Calu3 (cell line): ENCODE results near the gene NECTIN4. TPM values are rescaled to one million over a fixed set of nuclear protein-coding genes. Genes with fewer than 3 reads are reported as not detected.

ENCODE experiments used
- BruUV-seq: library from RNA; stranded (reverse); fragments of 400-500 nt; replicated peaks from 2 replicates; lab custom pipeline; 2021; lab: Mats Ljungman, UMichigan
- CTCF ChIA-PET: fragments of 300-600 bp; sonication (Branson Sonifier 250); formaldehyde crosslinking; loops from one replicate; lab custom pipeline; 2022; ENCODE audit warnings: antibody characterized with exemption; lab: Charles Lee
- DNase-seq: peaks from one replicate; pipeline ENCODE4 v3.0.0; 2022
- H3K27ac Mint-ChIP-seq: one replicate; pipeline ENCODE4 v1.8.0; 2022; ENCODE audit warnings: mixed read lengths; ENCODE audit not compliant: unreplicated experiment
- H3K27me3 Mint-ChIP-seq: one replicate; pipeline ENCODE4 v1.8.0; 2022; ENCODE audit warnings: mixed read lengths; ENCODE audit not compliant: unreplicated experiment
- H3K36me3 Mint-ChIP-seq: one replicate; pipeline ENCODE4 v1.8.0; 2022; ENCODE audit warnings: mild to moderate bottlenecking, moderate library complexity, mixed read lengths; ENCODE audit not compliant: insufficient read depth, unreplicated experiment
- H3K4me1 Mint-ChIP-seq: one replicate; pipeline ENCODE4 v1.8.0; 2022; ENCODE audit warnings: mild to moderate bottlenecking, low read depth, mixed read lengths; ENCODE audit not compliant: unreplicated experiment
- H3K4me3 Mint-ChIP-seq: one replicate; pipeline ENCODE4 v1.8.0; 2022; ENCODE audit warnings: mild to moderate bottlenecking, low read depth, moderate library complexity, mixed read lengths; ENCODE audit not compliant: unreplicated experiment
- H3K9me3 Mint-ChIP-seq: one replicate; pipeline ENCODE4 v1.8.0; 2022; ENCODE audit warnings: low read depth, mixed read lengths; ENCODE audit not compliant: unreplicated experiment
- intact Hi-C: fragments of 100-400 bp; cut with micrococcal nuclease; formaldehyde crosslinking; loops from one replicate; pipeline ENCODE4 v1.10.0; 2022; ENCODE audit not compliant: unreplicated experiment
- total RNA-seq: library from RNA; stranded (reverse); gene quantifications from 2 replicates; pipeline ENCODE4 v1.2.3, GENCODE V29; 2022
- TF ChIP-seq, protein P1 (sequence below): fragments of 200-600 bp; IDR thresholded peaks from one replicate; pipeline ENCODE4 v1.8.0; 2022; ENCODE audit warnings: antibody characterized with exemption; ENCODE audit not compliant: unreplicated experiment

Gene NECTIN4
- total RNA-seq, 1 experiment from 2014 or later, result 24.9 TPM

DNA sequence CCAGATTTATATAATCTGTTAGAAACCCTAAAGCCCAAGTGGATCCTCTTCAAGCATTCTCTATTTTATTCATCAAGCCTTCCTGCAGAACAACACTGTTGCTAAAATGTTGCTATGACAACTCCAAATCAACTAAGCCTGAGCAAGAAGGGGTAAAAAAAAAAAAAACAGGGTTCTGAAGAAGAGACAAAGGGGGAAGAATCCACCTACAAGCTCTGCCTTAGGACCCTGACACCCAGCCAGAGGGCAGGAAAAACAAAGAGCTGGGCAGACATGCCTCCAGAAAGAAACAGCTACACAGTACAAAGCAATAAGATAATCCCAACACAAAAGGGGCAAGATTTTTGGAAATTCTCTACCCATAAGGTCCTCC, 44.8 kb downstream of the NECTIN4 start:
- Mint-ChIP-seq H3K4me3 (peak overlapping the region; percentile 88), H3K27me3 (no peaks in the 10 kb centered on the region), H3K27ac (peak overlapping the region; percentile 95), H3K36me3 (peaks cover 58% of the 10 kb centered on the region), H3K4me1 (no peaks in the 10 kb centered on the region), H3K9me3 (peaks cover 7% of the 10 kb centered on the region)
- BruUV-seq, result no TSS peak
- CTCF ChIA-PET, result interaction anchor here (1.4 to 2.0 kb wide), 4 partner anchors 24 to 53 kb away, joined by 4 to 6 read pairs (median 4); partner anchors contain the start of gene F11R
- no peak for DNase-seq
- intact Hi-C loops, result loop anchor here (2.0 to 5.0 kb wide), 2 partner anchors 32 to 52 kb away; no protein-coding TSS in a partner anchor
- TF ChIP-seq, protein P1, sequence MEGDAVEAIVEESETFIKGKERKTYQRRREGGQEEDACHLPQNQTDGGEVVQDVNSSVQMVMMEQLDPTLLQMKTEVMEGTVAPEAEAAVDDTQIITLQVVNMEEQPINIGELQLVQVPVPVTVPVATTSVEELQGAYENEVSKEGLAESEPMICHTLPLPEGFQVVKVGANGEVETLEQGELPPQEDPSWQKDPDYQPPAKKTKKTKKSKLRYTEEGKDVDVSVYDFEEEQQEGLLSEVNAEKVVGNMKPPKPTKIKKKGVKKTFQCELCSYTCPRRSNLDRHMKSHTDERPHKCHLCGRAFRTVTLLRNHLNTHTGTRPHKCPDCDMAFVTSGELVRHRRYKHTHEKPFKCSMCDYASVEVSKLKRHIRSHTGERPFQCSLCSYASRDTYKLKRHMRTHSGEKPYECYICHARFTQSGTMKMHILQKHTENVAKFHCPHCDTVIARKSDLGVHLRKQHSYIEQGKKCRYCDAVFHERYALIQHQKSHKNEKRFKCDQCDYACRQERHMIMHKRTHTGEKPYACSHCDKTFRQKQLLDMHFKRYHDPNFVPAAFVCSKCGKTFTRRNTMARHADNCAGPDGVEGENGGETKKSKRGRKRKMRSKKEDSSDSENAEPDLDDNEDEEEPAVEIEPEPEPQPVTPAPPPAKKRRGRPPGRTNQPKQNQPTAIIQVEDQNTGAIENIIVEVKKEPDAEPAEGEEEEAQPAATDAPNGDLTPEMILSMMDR, result no peak

DNA sequence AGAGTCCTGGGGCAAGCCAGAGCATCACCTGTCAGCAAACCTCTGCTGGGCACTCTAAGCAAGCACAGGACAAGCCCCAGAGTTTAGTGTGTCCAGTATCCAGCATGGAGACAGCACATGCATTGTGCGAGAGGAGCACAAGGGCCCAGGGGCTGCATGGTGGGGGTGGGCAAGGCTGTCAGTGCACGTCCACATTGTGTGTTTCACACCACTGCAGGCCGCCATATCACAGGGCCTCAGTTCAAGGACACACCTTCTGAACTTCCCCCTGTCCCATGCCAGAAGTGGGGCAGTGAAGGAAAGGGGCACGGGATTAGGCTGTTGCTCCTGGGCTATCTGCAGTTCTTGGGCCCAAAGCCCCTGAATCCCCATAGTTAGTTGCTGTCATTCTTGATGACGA, 49.8 kb downstream of the NECTIN4 start:
- no peaks in the 10 kb centered on the region for H3K27me3 Mint-ChIP-seq
- peaks cover 9% of the 10 kb centered on the region for H3K4me1 Mint-ChIP-seq
- no TSS peak for BruUV-seq
- CTCF ChIA-PET, result interaction anchor here (1.0 to 1.2 kb wide), 2 partner anchors 44 to 59 kb away, joined by 3 read pairs; no protein-coding TSS in a partner anchor
- H3K27ac Mint-ChIP-seq, result peak overlapping the region; percentile 45
- peak overlapping the region; percentile 95 for H3K4me3 Mint-ChIP-seq
- TF ChIP-seq, protein P1, result no peak
- DNase-seq, result no peak
- H3K9me3 Mint-ChIP-seq, result no peaks in the 10 kb centered on the region
- H3K36me3 Mint-ChIP-seq, result peaks cover 49% of the 10 kb centered on the region
- intact Hi-C loops, result no loop called here

DNA sequence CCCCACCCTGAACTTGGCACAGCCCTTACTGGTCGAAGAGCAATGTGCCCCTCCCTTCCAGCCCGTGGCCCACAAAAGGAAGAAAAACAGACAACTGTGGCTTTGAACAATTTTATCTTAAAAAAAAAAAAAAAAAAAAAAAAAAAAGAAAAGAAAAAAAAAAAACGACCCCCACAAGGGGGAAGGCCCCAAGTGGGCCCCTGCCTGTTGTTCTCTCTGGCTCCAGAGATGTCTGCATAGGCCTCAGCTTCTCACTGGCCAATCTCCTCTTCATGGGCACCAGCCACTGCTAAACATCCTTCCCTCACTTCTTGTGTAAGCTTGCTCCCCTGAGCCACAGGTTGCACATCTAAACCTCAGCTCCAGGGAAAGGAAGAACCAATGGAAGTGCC, 50.2 kb downstream of the NECTIN4 start:
- H3K4me1 Mint-ChIP-seq, result peaks cover 9% of the 10 kb centered on the region
- H3K9me3 Mint-ChIP-seq, result no peaks in the 10 kb centered on the region
- TF ChIP-seq, protein P1, result no peak
- CTCF ChIA-PET, result interaction anchor here (0.9 to 3.0 kb wide), 5 partner anchors 8 to 60 kb away, joined by 3 to 17 read pairs (median 4); partner anchors contain the start of gene F11R
- peak overlapping the region; percentile 95 for H3K4me3 Mint-ChIP-seq
- H3K27me3 Mint-ChIP-seq, result no peaks in the 10 kb centered on the region
- intact Hi-C loops, result no loop called here
- BruUV-seq, result no TSS peak
- H3K27ac Mint-ChIP-seq, result peak overlapping the region; percentile 45
- H3K36me3 Mint-ChIP-seq, result peaks cover 45% of the 10 kb centered on the region
- DNase-seq, result no peak

DNA sequence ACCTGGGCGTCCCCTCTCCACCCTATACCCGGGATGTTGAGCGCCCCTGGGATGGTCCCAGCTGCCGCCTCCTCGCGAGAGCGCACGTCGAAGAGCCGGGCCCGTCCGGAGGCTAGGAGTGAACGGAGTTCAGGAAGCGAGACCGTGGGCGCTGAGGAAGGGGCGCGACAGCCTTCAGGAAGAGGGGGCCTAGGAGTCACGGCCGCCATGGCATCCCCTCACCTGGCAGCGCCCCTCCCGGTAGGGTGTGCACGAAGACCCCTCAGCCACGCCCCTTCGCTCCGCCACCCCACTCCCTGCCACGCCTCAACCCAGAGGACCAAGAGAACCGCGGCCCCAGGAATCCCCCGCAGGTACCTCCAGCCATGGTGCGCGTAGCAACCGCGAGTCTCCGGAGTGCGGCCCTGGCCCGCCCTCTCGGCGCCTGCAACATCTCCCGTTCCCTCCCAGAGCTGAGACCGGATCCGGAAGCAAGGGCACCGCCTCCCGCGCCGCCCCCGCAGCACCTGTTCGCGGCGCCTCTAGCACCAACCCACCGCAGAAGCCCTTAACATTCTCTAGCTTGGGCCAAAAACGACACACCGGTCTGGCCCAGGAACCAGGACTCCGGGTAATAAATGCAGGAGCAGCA, 50.7 kb downstream of the NECTIN4 start, which contains the start of gene TSTD1:
Gene TSTD1 (minus strand): TSS at position 442 of the 631 bp plus-strand sequence. CDS start 75 bp downstream, at position 367.
- H3K36me3 Mint-ChIP-seq, result peaks cover 43% of the 10 kb centered on the region
- H3K9me3 Mint-ChIP-seq, result no peaks in the 10 kb centered on the region
- H3K27me3 Mint-ChIP-seq, result no peaks in the 10 kb centered on the region
- DNase-seq, result peak; percentile 85
- peak within 1 kb of the TSS; percentile 95 for H3K4me3 Mint-ChIP-seq
- peak within 1 kb of the TSS; percentile 45 for H3K27ac Mint-ChIP-seq
- intact Hi-C loops, result no loop called here
- TSS peak; percentile 63 for BruUV-seq
- H3K4me1 Mint-ChIP-seq, result peaks cover 9% of the 10 kb centered on the region
- TF ChIP-seq, protein P1, result no peak
- CTCF ChIA-PET, result interaction anchor here (0.6 to 3.0 kb wide), 6 partner anchors 9 to 60 kb away, joined by 3 to 17 read pairs (median 4); partner anchors contain the start of gene F11R
